ENCODE data around the gene ST8SIA2. TPM values are rescaled to one million over a fixed set of nuclear protein-coding genes. Genes with fewer than 3 reads are reported as not detected.

ST8SIA2 gene
- total RNA-seq, 1 experiment from 2014 or later: 0.15 TPM

DNA sequence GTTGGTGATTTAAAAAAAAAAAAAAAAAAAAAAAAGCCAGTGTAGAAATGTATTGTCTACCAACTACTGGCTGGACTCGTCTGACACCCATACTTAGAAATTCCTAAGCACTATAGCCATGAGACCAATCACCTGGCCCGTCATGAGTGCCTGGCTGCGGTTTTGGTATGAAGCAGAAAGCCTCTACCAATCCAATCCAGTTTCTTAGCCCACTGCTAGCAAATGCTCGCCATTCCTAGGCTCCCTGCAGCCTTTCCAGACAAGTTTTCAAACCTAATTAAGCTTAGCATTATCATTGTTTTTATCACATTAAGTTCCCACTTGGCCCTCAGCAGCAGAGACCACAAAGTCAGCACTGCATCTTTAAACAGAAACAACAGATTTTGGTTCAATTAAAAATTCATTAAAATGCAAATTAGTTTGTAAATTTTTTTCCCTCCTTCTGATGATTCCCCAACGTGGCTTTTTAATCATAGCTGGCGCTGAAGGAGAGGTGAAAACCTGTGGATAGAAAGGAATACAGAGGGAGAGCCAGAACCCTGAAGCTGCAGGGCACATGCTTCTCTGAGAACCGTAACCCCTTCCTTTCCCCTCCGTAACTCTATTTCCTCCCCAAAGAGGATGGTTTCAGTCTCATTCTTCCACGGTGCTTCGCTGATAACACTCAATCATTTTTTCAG is 32.2 kb upstream of the ST8SIA2 start:
- CTCF ChIA-PET: no interaction called here
- Histone ChIP-seq H3K9me3 (ENCODE audit: control insufficient read depth, insufficient read depth, low read depth, low read length) (no peaks in the 10 kb centered on the region), H3K27me3 (ENCODE audit: control insufficient read depth, insufficient read depth, low read length) (peaks cover 3% of the 10 kb centered on the region; the same call in 1 of the 2 replicates), H3K27ac (ENCODE audit: low read length) (no peak overlapping the region), H3K36me3 (ENCODE audit: control insufficient read depth, insufficient read depth, low read length) (no peaks in the 10 kb centered on the region), H3K4me1 (ENCODE audit: control insufficient read depth, insufficient read depth, low read length) (no peaks in the 10 kb centered on the region), H3K4me3 (ENCODE audit: low read depth in 2 of 2, low read length in 2 of 2) (no peak overlapping the region)
- in situ Hi-C loops (cut with HindIII; ENCODE audit: low pct_unique_long_range_greater_than_20kb, low sequenced_read_pairs) (no loop called here), intact Hi-C loops (cut with micrococcal nuclease; ENCODE audit: unreplicated experiment) (no loop called here)
- TF ChIP-seq CTCF (IDR thresholded peaks at IDR 0.05) (no peak), REST (IDR thresholded peaks at IDR 0.05; ENCODE audit: insufficient read depth in 1 of 2, low read depth in 2 of 2, low read length in 1 of 2) (no peak), TCF7L2 (IDR thresholded peaks at IDR 0.05; ENCODE audit: low read depth, low read length) (no peak), POLR2AphosphoS5 (IDR thresholded peaks at IDR 0.05; ENCODE audit: low read depth, low read length) (no peak), SIN3A (IDR thresholded peaks at IDR 0.05; ENCODE audit: borderline replicate concordance, insufficient read depth, low read depth, low read length) (no peak)
- no peak for ATAC-seq
- no peak for DNase-seq (ENCODE audit: low read depth, low spot score)
- POLR2A ChIA-PET: no interaction called here
- BruUV-seq (replicated peaks): no TSS peak

GRCh38 chr15:92362001-92362350 is 31.7 kb upstream of the ST8SIA2 start:
- ATAC-seq: no peak

More at GRCh38 chr15:92362001-92362350, 31.7 kb upstream of the ST8SIA2 start:
- Histone ChIP-seq H3K4me1 (ENCODE audit: control insufficient read depth, insufficient read depth, low read length) (no peaks in the 10 kb centered on the region), H3K36me3 (ENCODE audit: control insufficient read depth, insufficient read depth, low read length) (no peaks in the 10 kb centered on the region), H3K9me3 (ENCODE audit: control insufficient read depth, insufficient read depth, low read depth, low read length) (no peaks in the 10 kb centered on the region), H3K27ac (ENCODE audit: low read length) (no peak overlapping the region), H3K4me3 (ENCODE audit: low read depth in 2 of 2, low read length in 2 of 2) (no peak overlapping the region), H3K27me3 (ENCODE audit: control insufficient read depth, insufficient read depth, low read length) (peaks cover 3% of the 10 kb centered on the region; the same call in 1 of the 2 replicates)
- POLR2A ChIA-PET: no interaction called here
- TF ChIP-seq TCF7L2 (IDR thresholded peaks at IDR 0.05; ENCODE audit: low read depth, low read length): no peak
- no peak for TF ChIP-seq CTCF (IDR thresholded peaks at IDR 0.05)
- TF ChIP-seq REST (IDR thresholded peaks at IDR 0.05; ENCODE audit: insufficient read depth in 1 of 2, low read depth in 2 of 2, low read length in 1 of 2): no peak
- no peak for TF ChIP-seq SIN3A (IDR thresholded peaks at IDR 0.05; ENCODE audit: borderline replicate concordance, insufficient read depth, low read depth, low read length)
- no peak for TF ChIP-seq POLR2AphosphoS5 (IDR thresholded peaks at IDR 0.05; ENCODE audit: low read depth, low read length)
- BruUV-seq (replicated peaks): no TSS peak
- in situ Hi-C loops (cut with HindIII; ENCODE audit: low pct_unique_long_range_greater_than_20kb, low sequenced_read_pairs): no loop called here
- intact Hi-C loops (cut with micrococcal nuclease; ENCODE audit: unreplicated experiment): no loop called here
- CTCF ChIA-PET: no interaction called here
- no peak for DNase-seq (ENCODE audit: low read depth, low spot score)
